GM23338 (cell line): ENCODE data around the gene CLSTN2. TPM values are rescaled to one million over a fixed set of nuclear protein-coding genes. Genes with fewer than 3 reads are reported as not detected.

Experiments
- ATAC-seq: fragments of 200-7000 bp; cut with Tn5 transposase; 3 replicates; pipeline ENCODE4 v1.9.1; 2020
- DNase-seq: peaks from one replicate; pipeline ENCODE4 v3.0.0-alpha.2; 2015; ENCODE audit warnings: low spot score
- H2AFZ ChIP-seq: fragments of 200-600 bp; sonication (generic); 2 replicates; pipeline ENCODE4 v1.8.0; 2016; ENCODE audit warnings: antibody characterized with exemption, mild to moderate bottlenecking, moderate library complexity
- H3F3A ChIP-seq: fragments of 200-600 bp; sonication (generic); replicated peaks from 2 replicates; pipeline ENCODE4 v1.8.0; 2017; ENCODE audit warnings: antibody characterized with exemption, mixed run types, low read depth
- H3K27ac ChIP-seq: fragments of 200-600 bp; sonication (generic); 2 replicates; pipeline ENCODE4 v1.6.1; 2016; ENCODE audit warnings: low read depth
- H3K27me3 ChIP-seq: fragments of 200-600 bp; sonication (generic); 2 replicates; pipeline ENCODE4 v1.8.0; 2016; ENCODE audit warnings: mild to moderate bottlenecking, mixed run types, moderate library complexity; ENCODE audit not compliant: insufficient read depth
- H3K36me3 ChIP-seq: fragments of 200-600 bp; sonication (generic); 2 replicates; pipeline ENCODE4 v1.8.0; 2016; ENCODE audit warnings: mild to moderate bottlenecking; ENCODE audit not compliant: insufficient read depth
- H3K4me1 ChIP-seq: fragments of 200-600 bp; sonication (generic); 2 replicates; pipeline ENCODE4 v1.8.0; 2016; ENCODE audit warnings: mild to moderate bottlenecking, moderate library complexity; ENCODE audit not compliant: insufficient read depth
- H3K4me2 ChIP-seq: fragments of 200-600 bp; sonication (generic); 2 replicates; pipeline ENCODE4 v1.7.1; 2017; ENCODE audit warnings: mixed run types
- H3K4me3 ChIP-seq: fragments of 200-600 bp; sonication (generic); 2 replicates; pipeline ENCODE4 v1.6.1; 2016; ENCODE audit warnings: mixed run types
- H3K79me2 ChIP-seq: fragments of 200-600 bp; sonication (generic); replicated peaks from 2 replicates; pipeline ENCODE4 v1.8.0; 2017; ENCODE audit warnings: mild to moderate bottlenecking; ENCODE audit not compliant: insufficient read depth
- H3K9me2 ChIP-seq: fragments of 200-600 bp; sonication (generic); 2 replicates; pipeline ENCODE4 v1.8.0; 2017; ENCODE audit not compliant: insufficient read depth
- H4K20me1 ChIP-seq: fragments of 200-600 bp; sonication (generic); replicated peaks from 2 replicates; pipeline ENCODE4 v1.8.0; 2017; ENCODE audit warnings: mild to moderate bottlenecking; ENCODE audit not compliant: insufficient read depth
- H3K27ac Mint-ChIP-seq: 2 replicates; pipeline ENCODE4 v1.8.0; 2020; ENCODE audit warnings: inconsistent platforms, mild to moderate bottlenecking, moderate library complexity, mixed read lengths
- H3K27me3 Mint-ChIP-seq: 3 replicates; pipeline ENCODE4 v1.8.0; 2022; ENCODE audit warnings: low read depth, mild to moderate bottlenecking, moderate library complexity, mixed read lengths, inconsistent platforms; ENCODE audit not compliant: insufficient read depth, poor library complexity
- H3K36me3 Mint-ChIP-seq: 3 replicates; pipeline ENCODE4 v1.8.0; 2021; ENCODE audit warnings: low read depth, mild to moderate bottlenecking, inconsistent platforms, moderate library complexity, mixed read lengths
- H3K4me1 Mint-ChIP-seq: 3 replicates; pipeline ENCODE4 v1.8.0; 2020; ENCODE audit warnings: mild to moderate bottlenecking, inconsistent platforms, mixed read lengths
- H3K4me3 Mint-ChIP-seq: 3 replicates; pipeline ENCODE4 v1.8.0; 2021; ENCODE audit warnings: moderate library complexity, mild to moderate bottlenecking, inconsistent platforms, mixed read lengths
- H3K9me3 Mint-ChIP-seq: 3 replicates; pipeline ENCODE4 v1.8.0; 2020; ENCODE audit warnings: moderate library complexity, mild to moderate bottlenecking, inconsistent platforms, mixed read lengths
- CREB1 ChIP-seq: fragments of 250-450 bp; sonication (Bioruptor Pico); IDR thresholded peaks from 2 replicates; pipeline ENCODE4 v1.5.0; 2020; ENCODE audit warnings: low read depth, mild to moderate bottlenecking, moderate library complexity
- EZH2phosphoT487 ChIP-seq: fragments of 200-600 bp; sonication (generic); IDR thresholded peaks from one replicate; pipeline ENCODE4 v1.8.1; 2018; ENCODE audit warnings: antibody characterized with exemption; ENCODE audit not compliant: unreplicated experiment
- JUNB ChIP-seq: IDR thresholded peaks from one replicate; pipeline ENCODE4 v1.6.1; 2016; ENCODE audit warnings: antibody characterized with exemption; ENCODE audit not compliant: unreplicated experiment
- ZNF114 ChIP-seq: fragments of 250-450 bp; sonication (Bioruptor Pico); IDR thresholded peaks from 2 replicates; pipeline ENCODE4 v1.5.0; 2020; ENCODE audit warnings: mild to moderate bottlenecking, moderate library complexity
- ZNF462 ChIP-seq: fragments of 250-450 bp; sonication (Bioruptor Pico); IDR thresholded peaks from 2 replicates; pipeline ENCODE4 v1.5.0; 2020; ENCODE audit warnings: mild to moderate bottlenecking, moderate library complexity
- polyA plus RNA-seq: library from polyadenylated mRNA; unstranded; fragments of >200 nt; fragmentation: Nextera tagmentation; extraction: Ambion mirVana; gene quantifications from 2 replicates; pipeline ENCODE4 v1.2.1, GENCODE V29; 2016
- total RNA-seq: library from RNA; depleted of rRNA; stranded (reverse); fragments of >200 nt; shearing (Covaris generic); gene quantifications from 2 replicates; pipeline ENCODE4 v1.2.3, GENCODE V29; 2014

The CLSTN2 gene
- total and polyA plus RNA-seq, 2 experiments from 2014 or later: 0.11 to 0.83 TPM

- TF ChIP-seq ZNF462 (CRISPR knock-in tag) (no peak), JUNB (no peak)
These were observed 235.6 kb downstream of the CLSTN2 start (continued) for GRCh38 chr3:140170612-140171011.

GRCh38 chr3:140176526-140176925 lies 241.5 kb downstream of the CLSTN2 start:
- no peak for DNase-seq
- no peak overlapping the region for H3K27ac ChIP-seq
- H3K4me3 Mint-ChIP-seq: no peak overlapping the region

More at GRCh38 chr3:140176526-140176925, 241.5 kb downstream of the CLSTN2 start:
- H3K4me2 ChIP-seq: no peak overlapping the region
- no peaks in the 10 kb centered on the region for H3K4me1 ChIP-seq
- no peak for TF ChIP-seq CREB1
- TF ChIP-seq ZNF114: no peak
- TF ChIP-seq ZNF462 (CRISPR knock-in tag): no peak
- no peak for TF ChIP-seq EZH2phosphoT487
- H3K36me3 ChIP-seq: no peaks in the 10 kb centered on the region
- no peaks in the 10 kb centered on the region for H3K79me2 ChIP-seq
- peaks cover 11% of the 10 kb centered on the region for H3K4me1 Mint-ChIP-seq
- no peak overlapping the region for H3K4me3 ChIP-seq
- no peak overlapping the region for H3K27ac Mint-ChIP-seq
- H3K27me3 ChIP-seq: no peaks in the 10 kb centered on the region
- H3K9me2 ChIP-seq: peaks cover 6% of the 10 kb centered on the region; the same call in 1 of the 2 replicates
- no peak for ATAC-seq
- H3F3A ChIP-seq: no peaks in the 10 kb centered on the region
- H3K27me3 Mint-ChIP-seq: no peaks in the 10 kb centered on the region
- no peaks in the 10 kb centered on the region for H3K36me3 Mint-ChIP-seq
- no peaks in the 10 kb centered on the region for H4K20me1 ChIP-seq
- no peaks in the 10 kb centered on the region for H3K9me3 Mint-ChIP-seq
- H2AFZ ChIP-seq: no peak overlapping the region
